Stimulated activated naive CD4-positive, alpha-beta T cell treated with Interleukin-2 at 50 U/mL for 16 hours (primary cell): Measurements from ENCODE around the gene CWC27.

Experiments used
- DNase-seq: peaks from one replicate; lab custom pipeline; 2025; lab: John Stamatoyannopoulos, UW

Gene CWC27

DNA sequence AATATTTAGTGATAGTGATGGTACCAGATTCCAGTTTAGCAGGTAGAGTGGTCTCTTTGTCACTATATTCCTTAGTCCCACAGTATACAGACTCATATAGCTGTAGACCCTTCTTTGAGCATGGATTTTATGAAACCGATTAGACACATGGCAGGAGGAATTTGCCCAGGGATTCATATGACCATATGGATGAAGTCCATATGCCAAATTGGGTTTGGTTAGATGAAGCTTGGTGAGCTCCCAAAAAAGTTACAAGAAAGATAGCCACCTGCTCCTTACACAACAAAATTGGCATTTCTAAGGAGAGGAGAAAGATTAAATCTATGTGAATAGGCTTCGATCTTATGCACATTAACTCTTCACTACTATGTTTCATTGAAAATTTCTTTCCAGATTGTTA, 211.4 kb downstream of the CWC27 start:
- DNase-seq = no peak

DNA sequence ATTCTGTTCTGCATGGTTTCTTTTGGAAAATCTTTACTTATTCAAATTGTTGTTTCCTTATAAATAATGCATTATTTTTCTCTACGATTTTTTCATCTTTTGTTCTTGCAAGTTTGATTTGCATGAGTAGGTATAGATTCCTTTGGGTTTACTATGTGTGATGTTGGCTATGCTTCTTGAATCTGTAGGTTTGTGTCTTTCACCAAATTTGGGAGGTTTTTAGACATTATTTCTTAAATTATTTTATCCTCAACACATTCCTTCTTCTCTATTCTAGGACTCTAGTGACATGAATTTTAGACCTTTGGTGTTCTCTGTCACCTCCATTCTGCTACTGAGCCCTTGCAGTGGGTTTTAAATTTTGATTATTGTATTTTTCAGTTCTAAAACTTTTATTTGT, 219.0 kb downstream of the CWC27 start:
- DNase-seq = no peak

DNA sequence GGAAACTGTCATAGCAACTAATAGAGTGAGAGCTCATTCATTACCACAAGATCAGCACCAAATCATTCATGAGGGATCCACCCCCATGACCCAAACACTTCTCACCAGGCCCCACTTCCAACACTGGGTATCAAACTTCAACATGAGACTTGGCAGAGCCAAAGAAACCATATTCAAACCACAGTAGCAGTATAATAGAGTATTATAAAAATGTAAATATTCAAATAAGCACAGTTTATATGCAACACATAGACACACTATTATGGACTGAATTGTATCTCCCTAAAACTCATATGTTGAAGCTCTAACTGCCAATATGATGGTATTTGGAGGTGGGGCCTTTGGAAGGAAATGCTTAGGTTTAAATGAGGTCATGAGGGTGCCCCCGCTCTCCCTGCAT, 240.5 kb downstream of the CWC27 start:
- no peak for DNase-seq

DNA sequence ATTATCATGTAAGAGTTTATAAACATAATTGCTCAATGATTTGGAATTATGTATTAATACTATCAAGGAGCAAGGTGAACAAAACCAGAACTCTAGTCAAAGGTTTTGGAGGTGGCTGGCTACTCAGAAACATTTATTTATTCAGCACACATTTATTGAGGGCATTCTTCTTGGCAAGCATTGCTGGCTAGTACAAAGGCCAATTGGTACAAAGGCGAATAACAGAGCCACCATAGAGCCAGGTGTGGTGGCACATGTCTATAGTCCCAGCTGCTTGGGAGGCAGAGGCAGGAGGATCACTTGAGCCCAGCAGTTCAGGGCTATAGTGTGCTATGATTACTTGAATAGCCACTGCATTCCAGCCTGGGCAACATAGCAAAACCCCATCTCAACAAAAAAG, 242.1 kb downstream of the CWC27 start:
- no peak for DNase-seq

DNA sequence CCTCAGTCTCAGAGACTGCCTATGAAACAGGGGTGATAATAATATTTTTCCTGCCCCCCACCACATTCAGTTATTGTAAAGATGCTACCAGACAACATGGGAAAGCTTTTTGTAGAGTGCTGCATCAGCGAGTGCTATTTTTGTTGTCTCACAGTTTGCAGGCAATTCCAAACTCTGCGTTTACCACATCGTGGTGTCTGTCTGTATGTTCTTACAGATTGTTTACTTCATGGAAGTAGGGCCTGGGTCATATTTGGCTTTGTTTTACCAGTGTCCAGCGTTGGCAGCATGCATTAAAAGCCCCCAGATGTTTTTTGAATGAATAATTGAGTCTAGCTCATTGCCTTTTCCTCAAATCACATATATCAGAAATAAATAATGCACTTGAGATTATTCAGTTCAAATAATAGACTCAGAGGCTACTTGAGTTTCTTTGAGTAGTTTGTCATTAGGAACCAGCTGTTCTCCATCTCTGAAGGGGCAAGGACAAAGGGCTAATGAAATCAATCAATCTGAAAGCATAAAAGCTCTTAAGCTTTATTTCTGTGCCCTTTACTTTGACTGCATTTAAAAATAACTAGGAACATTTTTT, 243.7 kb downstream of the CWC27 start:
- DNase-seq = no peak

DNA sequence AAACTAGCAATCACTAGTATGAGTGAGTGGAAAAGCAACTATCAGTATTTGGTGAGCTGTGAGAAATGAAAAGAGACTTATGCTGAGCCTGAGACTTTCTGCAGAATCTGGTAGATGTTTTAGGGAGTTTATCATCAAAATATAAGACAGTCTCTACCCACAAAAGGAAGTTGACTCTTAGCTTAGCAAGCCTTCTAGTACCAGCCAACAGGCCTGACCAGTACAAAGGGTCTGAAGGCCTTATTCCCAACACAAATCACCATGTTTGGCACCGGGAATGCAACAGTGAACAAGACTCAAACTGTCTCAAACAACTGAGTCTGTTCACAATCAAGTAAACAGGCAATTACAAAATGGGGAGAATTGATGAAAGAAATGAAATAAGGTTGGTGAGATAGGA, 244.4 kb downstream of the CWC27 start:
- no peak for DNase-seq

DNA sequence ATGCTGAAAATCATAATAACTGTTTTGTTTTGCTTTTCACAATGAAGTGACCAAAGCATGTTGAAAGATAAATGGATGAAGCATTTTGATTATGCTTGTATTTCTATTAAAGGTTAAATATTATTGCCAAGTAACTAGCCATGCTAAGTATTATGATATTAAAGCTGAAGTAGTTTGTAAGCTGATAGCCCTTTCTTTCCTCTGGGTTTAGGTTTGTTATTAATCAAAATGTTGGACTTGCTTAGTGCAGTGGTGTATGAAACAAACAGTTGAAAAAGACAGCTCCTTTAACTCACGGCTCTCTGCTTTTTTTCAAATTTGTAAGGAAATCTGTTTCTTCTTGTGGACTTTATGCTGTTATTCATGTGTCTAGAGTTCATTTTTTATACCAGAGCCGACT, 246.0 kb downstream of the CWC27 start:
- DNase-seq = no peak

DNA sequence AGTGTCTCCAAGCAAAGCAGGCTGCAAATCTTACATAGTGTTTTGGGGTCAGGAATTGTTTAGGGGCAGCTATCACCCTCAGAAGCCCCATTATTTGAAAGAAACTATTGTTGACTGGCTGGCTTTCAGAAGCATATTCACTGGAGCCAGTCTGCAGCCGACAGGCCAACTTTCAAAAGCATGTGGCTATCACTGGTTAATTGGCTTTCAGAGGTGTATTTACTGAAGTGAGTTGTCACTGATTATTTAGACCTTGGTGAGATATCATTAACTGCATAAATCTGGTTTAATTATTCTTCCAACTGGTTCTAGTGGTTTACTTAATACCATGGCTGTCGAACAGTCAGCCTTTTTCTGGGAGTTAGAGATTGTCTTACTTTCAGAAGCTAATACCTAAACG, 247.0 kb downstream of the CWC27 start:
- DNase-seq = no peak

DNA sequence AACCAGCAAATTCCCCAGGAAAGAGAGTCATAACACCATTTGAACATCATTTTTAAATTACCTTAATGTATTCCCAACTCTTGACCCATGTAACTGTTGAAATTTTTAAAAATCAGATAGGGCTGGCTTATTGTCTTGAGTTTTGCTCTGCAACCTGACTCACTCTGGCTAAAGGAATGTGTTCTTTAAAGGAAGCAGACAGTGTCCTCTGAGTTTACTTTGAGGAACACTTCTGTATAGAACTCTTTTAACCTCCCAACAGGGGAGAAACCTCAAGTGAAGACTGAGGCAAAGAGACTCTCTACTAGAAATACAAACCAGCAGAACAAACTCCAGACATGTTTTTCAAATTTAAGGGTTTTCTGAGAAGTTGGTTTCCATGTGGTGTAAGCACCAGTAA, 248.9 kb downstream of the CWC27 start:
- no peak for DNase-seq

DNA sequence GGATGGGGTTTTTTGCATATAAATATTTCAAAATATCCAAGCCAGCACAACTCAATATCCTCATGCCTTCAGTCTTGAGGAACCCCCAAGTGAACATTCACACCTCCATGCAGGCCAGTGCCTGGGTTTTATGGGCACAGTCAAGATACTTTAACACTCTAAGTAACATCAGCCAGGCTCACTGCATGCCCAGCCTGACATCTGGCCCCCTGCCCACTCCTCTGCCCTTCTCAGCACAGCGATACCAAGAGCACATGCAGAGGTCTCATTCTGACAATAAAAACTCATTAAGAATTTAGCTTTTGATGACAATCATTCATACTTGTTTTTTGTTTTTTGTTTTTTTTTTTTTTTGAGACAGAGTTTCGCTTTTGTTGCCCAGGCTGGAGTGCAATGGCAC, 250.0 kb downstream of the CWC27 start:
- no peak for DNase-seq

DNA sequence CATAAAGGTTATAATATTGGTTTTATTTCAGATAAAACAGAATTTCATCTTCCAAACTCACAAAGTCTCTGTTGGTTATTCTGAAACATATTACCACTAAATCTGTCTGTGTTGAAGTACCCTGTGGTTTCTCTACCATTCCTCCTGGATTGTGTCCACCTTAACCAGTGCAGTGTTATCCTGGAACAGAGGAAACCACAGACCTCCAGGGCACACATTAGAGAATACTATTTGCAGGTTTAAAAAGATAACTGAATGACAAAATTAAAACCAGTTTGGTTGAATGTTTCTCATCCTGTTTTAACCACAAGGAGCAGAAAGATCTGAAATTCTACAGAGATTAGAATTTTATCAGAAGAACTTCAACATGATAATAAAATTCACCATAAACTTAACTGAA, 251.8 kb downstream of the CWC27 start:
- DNase-seq = no peak

DNA sequence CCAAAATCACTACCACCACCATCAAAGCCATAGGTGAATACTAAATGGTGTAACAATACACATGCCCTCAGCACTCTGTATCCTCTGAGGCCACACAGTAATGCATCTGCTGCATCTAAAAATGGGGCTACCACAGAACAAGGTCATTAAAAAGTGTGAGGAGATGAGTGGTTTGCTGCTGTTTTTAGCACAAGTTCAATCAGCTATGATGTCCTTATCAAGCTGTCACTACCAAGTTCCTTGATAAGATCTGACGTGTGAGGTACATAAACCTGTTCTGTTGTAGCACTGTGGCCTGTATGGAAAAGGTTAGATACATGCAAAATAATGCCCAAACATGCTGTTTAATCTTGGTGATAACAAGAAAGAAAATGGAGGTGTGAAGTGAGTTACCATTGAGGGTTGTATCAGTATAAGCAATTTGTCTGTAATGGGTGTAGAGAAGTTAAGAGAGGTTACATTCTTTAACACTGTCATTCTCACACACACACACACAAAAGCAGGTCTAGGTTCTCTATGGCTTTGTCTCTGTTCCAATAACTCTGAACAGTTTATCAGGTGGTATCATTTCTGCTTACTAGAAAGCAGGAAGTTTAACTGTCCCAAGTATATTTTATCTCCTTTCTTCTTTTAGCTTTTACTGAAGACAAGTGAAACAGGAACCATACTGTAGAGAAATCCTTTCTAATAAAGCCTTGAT, 252.9 kb downstream of the CWC27 start:
- DNase-seq = no peak

DNA sequence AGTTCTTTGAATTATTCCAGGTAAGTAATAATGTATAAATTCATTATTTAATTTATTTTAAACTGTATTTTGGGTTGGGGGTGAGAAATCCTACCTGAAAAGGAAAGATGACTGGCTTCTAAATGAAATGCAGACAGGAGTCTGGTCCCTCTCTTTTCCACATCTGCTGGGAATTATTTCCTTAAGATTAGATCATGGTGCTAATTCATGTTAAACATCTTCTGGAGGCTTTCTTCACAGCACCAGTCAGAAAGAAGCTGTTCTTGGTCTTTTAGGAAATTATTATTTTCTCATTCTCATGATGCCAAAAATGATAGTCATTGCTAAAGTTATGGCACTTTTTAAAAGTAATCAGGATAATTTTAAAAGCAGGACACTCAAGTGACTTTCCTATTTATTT, 254.2 kb downstream of the CWC27 start:
- no peak for DNase-seq

DNA sequence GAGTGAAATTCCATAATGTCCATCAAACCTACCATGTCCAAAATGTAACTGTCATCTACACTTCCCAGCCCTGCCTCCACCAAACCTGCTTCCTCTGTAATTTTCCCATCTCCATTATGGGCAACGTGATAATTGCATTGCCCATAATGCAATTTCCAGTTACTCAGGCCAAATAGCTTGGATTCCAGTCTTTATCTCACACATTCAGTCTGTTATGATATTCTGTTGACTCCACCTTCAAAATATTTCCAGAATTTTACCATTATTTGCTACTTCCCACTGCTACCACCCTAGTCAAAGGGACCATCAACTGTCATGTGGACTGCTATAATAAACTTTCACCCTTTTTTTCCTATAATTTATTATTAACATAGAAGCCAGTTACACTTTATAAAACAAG, 256.0 kb downstream of the CWC27 start:
- DNase-seq = no peak

DNA sequence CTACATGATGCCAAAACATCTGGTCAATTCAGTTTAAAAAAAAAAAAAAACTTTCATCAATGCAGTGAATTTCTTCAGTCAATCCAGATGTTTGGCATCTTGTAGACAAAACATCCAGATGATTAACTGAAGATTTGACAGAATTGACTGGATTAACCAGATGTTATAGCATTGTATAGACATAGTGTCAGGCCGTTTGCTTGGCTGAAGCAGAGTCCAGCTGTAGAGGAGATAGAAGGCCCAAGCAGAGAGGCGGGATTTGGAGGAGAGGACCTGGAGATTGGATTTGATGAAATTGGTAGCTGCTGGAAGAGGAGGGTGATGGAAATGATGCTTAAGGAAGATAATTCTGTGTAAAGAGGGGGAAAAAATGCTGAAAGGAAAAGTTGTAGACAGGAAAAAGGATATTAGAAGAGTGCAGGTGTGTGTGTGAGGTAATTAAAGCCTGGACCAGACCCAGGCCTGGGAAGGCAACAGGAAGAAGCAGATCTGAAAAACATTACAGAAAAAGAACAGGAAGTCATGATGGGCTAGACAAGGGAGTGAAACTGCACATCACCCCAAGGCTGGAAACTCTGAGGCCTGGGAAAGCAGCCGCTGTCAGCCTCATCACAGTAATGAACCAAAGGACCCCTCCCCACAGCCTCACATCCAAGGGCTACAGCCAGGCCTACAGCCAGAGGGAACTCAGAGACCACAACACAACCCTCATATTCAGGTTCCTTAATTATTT, 258.3 kb downstream of the CWC27 start:
- DNase-seq = no peak

DNA sequence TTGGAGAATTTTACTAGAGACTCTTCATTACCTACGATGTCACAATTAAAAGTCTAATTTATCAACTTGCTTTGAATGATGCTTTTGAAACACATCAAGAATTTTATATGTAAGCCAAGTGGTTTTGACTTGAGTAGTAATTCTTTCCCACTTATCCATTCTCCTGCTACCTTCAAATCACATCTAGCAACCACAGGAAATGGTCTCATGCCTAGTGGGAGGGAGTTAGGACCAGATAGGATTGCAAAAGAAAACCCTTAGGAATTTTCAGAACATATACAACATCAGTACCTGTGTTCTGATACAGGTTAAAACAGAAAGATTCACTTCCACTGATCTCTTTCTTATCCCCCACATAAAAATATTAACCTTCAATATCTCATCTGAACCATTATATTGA, 260.4 kb downstream of the CWC27 start:
- DNase-seq = no peak

DNA sequence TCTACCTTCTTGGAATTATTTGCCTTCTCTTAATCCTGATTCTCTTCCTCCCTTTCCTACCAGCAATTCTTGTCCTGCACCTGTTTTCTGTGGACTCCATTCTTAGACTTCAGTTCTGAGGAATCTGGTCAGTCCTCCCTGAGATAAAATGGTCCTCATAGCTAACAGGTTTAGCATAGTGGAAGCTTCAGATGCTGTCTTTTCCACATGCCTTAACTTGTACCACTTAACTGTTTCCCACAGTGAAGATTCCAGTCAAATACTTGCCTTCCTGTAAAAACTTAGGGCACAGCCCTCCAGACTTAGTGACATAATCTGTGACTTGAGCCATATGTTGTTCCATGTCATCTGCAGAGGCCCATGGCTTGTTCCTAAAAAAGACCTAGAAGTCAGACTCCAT, 261.3 kb downstream of the CWC27 start:
- DNase-seq = no peak

DNA sequence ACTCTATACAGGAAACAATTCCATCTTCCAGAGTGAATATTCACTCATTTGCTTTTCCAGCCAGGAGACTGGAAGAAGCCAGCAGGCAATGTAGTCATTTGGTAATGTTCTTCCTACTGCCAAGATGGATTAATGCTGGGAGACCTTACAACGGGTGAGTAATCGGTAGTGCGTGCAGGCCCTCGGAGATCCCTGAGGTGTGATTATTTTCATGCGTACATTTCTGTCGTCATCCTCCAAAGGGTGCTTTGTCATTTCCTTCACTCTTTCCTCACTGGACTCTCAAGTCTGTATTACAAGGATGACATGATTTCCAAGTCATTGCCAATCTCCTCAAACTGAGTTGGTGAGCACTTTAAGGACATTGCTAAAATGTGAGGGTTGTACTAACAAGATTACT, 263.5 kb downstream of the CWC27 start:
- DNase-seq = no peak

DNA sequence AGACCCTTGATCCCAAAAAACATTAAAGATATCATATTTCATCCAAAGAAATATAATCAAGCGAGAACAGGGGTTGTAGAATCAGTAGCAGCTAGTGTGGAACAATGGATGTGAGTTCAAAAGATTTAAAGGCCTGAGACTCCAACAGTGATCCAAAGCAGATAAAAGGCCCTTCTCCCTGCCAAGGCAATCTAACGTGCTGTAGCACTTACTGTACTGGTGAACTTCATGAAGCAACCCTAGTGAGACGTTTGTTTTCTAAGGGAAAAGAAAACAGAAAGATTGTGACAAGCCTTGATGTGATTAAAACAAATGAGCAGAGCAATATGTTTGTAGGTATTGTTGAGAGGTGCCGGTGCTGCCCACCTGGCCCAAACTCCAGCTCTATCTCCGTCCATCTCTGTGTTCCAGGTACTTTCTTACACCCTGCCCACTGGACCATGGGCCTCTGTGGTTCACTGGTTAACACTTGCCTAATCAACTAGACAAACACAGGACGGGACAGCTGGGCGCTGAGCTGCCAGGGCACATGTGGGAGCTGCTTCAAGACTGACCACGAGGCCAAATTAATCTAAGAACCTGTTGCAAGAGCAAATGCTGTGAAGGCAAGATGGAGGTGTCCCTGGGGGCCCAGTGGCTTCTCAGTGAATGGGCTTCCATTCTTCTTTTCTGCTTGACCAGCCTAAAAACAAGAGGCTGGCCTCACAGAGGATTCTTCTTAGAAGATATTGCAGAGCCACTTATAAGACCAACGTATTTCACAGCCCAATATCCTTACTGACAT, 265.5 kb downstream of the CWC27 start:
- no peak for DNase-seq

DNA sequence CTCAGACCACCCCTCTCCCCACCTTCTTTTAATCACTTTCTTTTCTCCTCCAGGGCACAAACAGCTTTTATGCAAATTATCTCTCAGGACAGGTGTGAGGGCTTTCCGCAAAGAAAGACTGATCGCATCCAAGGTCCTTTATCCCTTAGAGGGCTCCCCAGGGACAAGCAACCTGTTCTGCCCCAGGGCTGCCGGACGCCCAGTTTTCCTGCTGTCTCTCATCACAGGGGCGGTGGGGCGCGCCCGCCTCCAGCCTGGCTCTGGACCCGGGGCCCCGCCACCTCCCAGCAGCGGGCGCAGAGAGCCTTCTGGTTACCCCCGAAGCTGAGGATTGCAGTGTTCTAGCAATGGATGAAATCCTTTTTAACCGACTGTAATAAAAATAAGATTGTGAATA, 266.1 kb downstream of the CWC27 start:
- DNase-seq = no peak

DNA sequence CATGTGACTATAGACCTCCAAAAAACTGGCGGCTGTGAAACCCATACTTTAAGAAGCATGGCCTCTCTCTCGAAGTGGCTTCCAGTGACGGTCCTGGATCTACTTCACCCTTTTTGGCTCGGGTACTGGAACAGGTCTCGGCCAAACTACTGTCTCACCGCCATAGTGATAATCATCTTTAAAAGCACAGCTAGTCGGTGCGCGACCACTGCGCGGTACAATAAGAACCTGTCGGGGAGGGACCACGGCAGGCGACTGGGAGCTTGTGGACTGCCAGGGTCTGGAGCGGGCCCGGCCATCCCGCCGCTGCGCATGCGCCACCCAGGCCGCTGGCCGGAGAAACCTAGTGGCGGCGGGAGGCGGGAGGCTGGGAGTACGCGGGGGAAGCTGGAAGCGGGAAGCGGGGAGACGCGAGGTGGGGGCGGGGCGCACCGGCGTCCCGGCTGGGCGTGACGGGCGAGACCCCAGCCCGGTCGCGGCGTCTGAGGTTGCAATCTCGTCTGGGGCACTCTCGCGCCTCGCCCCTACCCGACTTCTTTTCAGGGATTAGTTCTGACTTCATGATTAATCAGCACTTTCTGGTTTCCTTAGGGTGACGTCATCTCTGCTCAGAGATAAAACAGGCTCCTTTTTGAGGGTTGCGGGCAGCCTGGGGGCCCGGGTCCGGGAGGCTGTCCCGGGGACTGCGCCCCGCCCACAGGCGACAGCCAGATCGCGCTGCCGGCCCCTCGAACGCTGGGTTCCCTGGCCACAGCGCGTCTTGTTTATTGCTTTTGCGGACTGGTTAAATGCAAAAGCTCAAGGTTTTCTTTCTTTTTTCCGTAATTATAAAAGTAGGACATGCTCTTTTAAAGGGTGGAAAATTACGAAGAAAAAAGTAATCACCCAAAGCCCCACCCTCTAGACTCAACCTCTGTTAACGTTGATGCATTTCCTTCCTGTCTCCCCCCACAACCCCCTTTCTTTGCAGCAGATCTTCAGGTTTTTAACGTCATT, 266.8 kb downstream of the CWC27 start:
- peak; percentile 74 for DNase-seq
